MM.1S (cell line): ENCODE measurements around the gene NRTN.

Source experiments
- DNase-seq: peaks from one replicate; pipeline ENCODE4 v3.0.0-alpha.2; 2015
- H2AFZ ChIP-seq: fragments of 300-600 bp; sonication (generic); 2 replicates; pipeline ENCODE4 v1.6.0; 2016; ENCODE audit warnings: antibody characterized with exemption, low read length
- H3F3A ChIP-seq: fragments of 300-600 bp; sonication (generic); 2 replicates; pipeline ENCODE4 v1.6.1; 2016; ENCODE audit warnings: mild to moderate bottlenecking, antibody characterized with exemption, low read length, moderate library complexity, mixed read lengths; ENCODE audit not compliant: insufficient read depth
- H3K27ac ChIP-seq: fragments of 300-600 bp; sonication (generic); 2 replicates; pipeline ENCODE4 v1.5.1; 2016; ENCODE audit warnings: mild to moderate bottlenecking, low read length
- H3K27me3 ChIP-seq: fragments of 300-600 bp; sonication (generic); replicated peaks from 2 replicates; pipeline ENCODE4 v1.6.0; 2016; ENCODE audit warnings: low read length; ENCODE audit not compliant: insufficient read depth
- H3K36me3 ChIP-seq: fragments of 300-600 bp; sonication (generic); replicated peaks from 2 replicates; pipeline ENCODE4 v1.6.1; 2016; ENCODE audit warnings: mild to moderate bottlenecking, low read length, mixed read lengths; ENCODE audit not compliant: insufficient read depth
- H3K4me1 ChIP-seq: fragments of 300-600 bp; sonication (generic); 2 replicates; pipeline ENCODE4 v1.6.1; 2016; ENCODE audit warnings: low read length, mixed read lengths
- H3K4me2 ChIP-seq: fragments of 300-600 bp; sonication (generic); 2 replicates; pipeline ENCODE4 v1.6.0; 2016; ENCODE audit warnings: low read depth, low read length
- H3K4me3 ChIP-seq: fragments of 300-600 bp; sonication (generic); 2 replicates; pipeline ENCODE4 v1.5.1; 2016; ENCODE audit warnings: low read length, mixed read lengths
- H3K79me2 ChIP-seq: fragments of 300-600 bp; sonication (generic); 2 replicates; pipeline ENCODE4 v1.6.1; 2016; ENCODE audit warnings: mixed run types, low read length, mixed read lengths
- H3K9ac ChIP-seq: fragments of 300-600 bp; sonication (generic); 2 replicates; pipeline ENCODE4 v1.6.1; 2016; ENCODE audit warnings: low read length, mixed read lengths
- H3K9me2 ChIP-seq: fragments of 300-600 bp; sonication (generic); replicated peaks from 2 replicates; pipeline ENCODE4 v1.6.1; 2016; ENCODE audit warnings: mild to moderate bottlenecking, low read length, mixed read lengths; ENCODE audit not compliant: insufficient read depth
- H3K9me3 ChIP-seq: fragments of 300-600 bp; sonication (generic); replicated peaks from 2 replicates; pipeline ENCODE4 v1.6.1; 2016; ENCODE audit warnings: mild to moderate bottlenecking, low read length, mixed read lengths; ENCODE audit not compliant: insufficient read depth
- H4K20me1 ChIP-seq: fragments of 300-600 bp; sonication (generic); 2 replicates; pipeline ENCODE4 v1.6.1; 2016; ENCODE audit warnings: mild to moderate bottlenecking, low read length, moderate library complexity, mixed read lengths; ENCODE audit not compliant: insufficient read depth
- CTCF ChIP-seq: fragments of 300-600 bp; sonication (generic); IDR thresholded peaks from 2 replicates; pipeline ENCODE4 v1.5.1; 2016; ENCODE audit warnings: antibody characterized with exemption, low read length, mixed read lengths
- EZH2 ChIP-seq: fragments of 300-600 bp; sonication (generic); optimal IDR thresholded peaks from 2 replicates; pipeline ENCODE3; 2017; ENCODE audit warnings: low read depth, mild to moderate bottlenecking, antibody characterized with exemption, low read length, mixed read lengths
- EZH2phosphoT487 ChIP-seq: fragments of 300-600 bp; sonication (generic); IDR thresholded peaks from 2 replicates; pipeline ENCODE4 v1.6.1; 2018; ENCODE audit warnings: antibody characterized with exemption, low read length

Gene NRTN

GRCh38 chr19:5785423-5785822 lies 19.4 kb upstream of the NRTN start:
- TF ChIP-seq EZH2, result no peak
- no peak for TF ChIP-seq EZH2phosphoT487
- no peak for TF ChIP-seq CTCF
- H3K4me3 ChIP-seq, result no peak overlapping the region
- no peaks in the 10 kb centered on the region; the same call in 1 of the 2 replicates for H3K4me1 ChIP-seq
- no peak for DNase-seq
- no peaks in the 10 kb centered on the region for H3K36me3 ChIP-seq
- H3K79me2 ChIP-seq, result peaks cover 16% of the 10 kb centered on the region
- peaks cover 61% of the 10 kb centered on the region for H3K27me3 ChIP-seq
- no peaks in the 10 kb centered on the region for H4K20me1 ChIP-seq
- no peak overlapping the region for H3K9ac ChIP-seq
- no peak overlapping the region for H3K27ac ChIP-seq
- H3F3A ChIP-seq, result no peaks in the 10 kb centered on the region
- H3K9me3 ChIP-seq, result no peaks in the 10 kb centered on the region
- no peak overlapping the region for H2AFZ ChIP-seq
- no peak overlapping the region for H3K4me2 ChIP-seq
- no peaks in the 10 kb centered on the region for H3K9me2 ChIP-seq

GRCh38 chr19:5786593-5787408 lies 18.1 kb upstream of the NRTN start:
- H3K9me3 ChIP-seq, result no peaks in the 10 kb centered on the region
- H3K4me2 ChIP-seq, result no peak overlapping the region
- no peak for DNase-seq
- no peaks in the 10 kb centered on the region for H3K9me2 ChIP-seq
- H3K27me3 ChIP-seq, result peaks cover 49% of the 10 kb centered on the region
- no peak overlapping the region for H3K9ac ChIP-seq
- H3K4me3 ChIP-seq, result no peak overlapping the region
- TF ChIP-seq CTCF (no peak), EZH2 (no peak), EZH2phosphoT487 (no peak)
- H3K27ac ChIP-seq, result no peak overlapping the region
- H3K36me3 ChIP-seq, result no peaks in the 10 kb centered on the region
- no peaks in the 10 kb centered on the region; the same call in 1 of the 2 replicates for H3K4me1 ChIP-seq
- peaks cover 16% of the 10 kb centered on the region for H3K79me2 ChIP-seq
- H4K20me1 ChIP-seq, result no peaks in the 10 kb centered on the region
- H3F3A ChIP-seq, result no peaks in the 10 kb centered on the region
- H2AFZ ChIP-seq, result no peak overlapping the region

DNA sequence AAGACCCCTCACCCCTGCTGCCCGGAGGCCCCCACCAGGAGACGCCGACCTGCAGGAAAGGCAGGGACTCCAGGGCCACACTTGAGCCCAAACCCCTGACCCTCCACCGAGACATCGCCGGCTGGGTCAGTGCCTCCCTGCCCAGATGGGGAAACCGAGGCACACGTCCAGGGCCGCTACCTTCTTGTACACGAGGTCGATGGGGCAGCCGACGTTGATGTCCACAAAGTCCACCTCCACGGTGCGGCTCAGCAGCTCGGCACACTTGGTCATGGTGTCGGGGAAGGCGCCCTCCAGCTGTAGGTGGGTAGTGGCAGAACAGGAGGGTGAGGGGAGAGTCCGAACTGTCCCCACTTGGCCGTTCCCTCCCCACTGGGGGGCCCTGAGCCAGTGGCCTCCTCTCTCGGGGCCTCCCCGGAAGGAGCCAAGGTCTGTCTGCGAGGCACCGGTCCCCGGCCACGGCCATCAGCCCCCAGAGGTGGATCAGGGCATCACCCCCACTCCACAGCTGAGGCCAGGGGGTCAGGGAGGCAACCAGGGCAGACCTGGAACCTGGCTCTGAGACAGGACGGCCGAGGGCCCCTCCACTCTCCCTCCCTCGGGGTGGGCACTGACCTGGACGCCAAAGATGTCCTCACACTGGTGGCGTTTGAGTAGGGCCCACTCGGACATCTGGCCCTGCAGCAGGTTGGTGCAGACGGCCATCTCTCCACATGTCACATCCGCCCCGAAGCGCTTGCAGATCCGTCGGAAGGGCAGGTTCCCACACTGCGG lies 17.3 kb upstream of the NRTN start:
- Histone ChIP-seq H3K36me3 (no peaks in the 10 kb centered on the region), H3K4me3 (no peak overlapping the region), H3K9me3 (no peaks in the 10 kb centered on the region), H3K4me1 (no peaks in the 10 kb centered on the region; the same call in 1 of the 2 replicates), H3K27ac (no peak overlapping the region), H3K27me3 (peaks cover 42% of the 10 kb centered on the region), H3K9ac (no peak overlapping the region), H4K20me1 (no peaks in the 10 kb centered on the region), H3K4me2 (no peak overlapping the region), H3K79me2 (peaks cover 16% of the 10 kb centered on the region), H2AFZ (no peak overlapping the region), H3K9me2 (no peaks in the 10 kb centered on the region), H3F3A (no peaks in the 10 kb centered on the region)
- DNase-seq, result no peak
- no peak for TF ChIP-seq EZH2
- no peak for TF ChIP-seq EZH2phosphoT487
- TF ChIP-seq CTCF, result no peak
